SK-N-SH (cell line): ENCODE results near the gene HTRA2. TPM values are rescaled to one million over a fixed set of nuclear protein-coding genes. Genes with fewer than 3 reads are reported as not detected.
"Not testable (repeated sequence)": the region's sequence is repeated elsewhere in the genome, so short reads cannot be mapped to it uniquely, and the experiment has no call there.

Experiments
- CTCF ChIA-PET: fragments of 300-600, 350-600 bp; formaldehyde crosslinking; extraction: SDS; loops from one replicate; lab custom pipeline; 2021; lab: Yijun Ruan, JAX
- POLR2A ChIA-PET: fragments of 350-600 bp; sonication (Branson Sonifier 250); formaldehyde crosslinking; extraction: SDS; loops from one replicate; lab custom pipeline; 2020; ENCODE audit warnings: antibody characterized with exemption, inconsistent platforms; lab: Yijun Ruan, JAX
- DNase-seq: peaks from one replicate; pipeline ENCODE4 v3.0.0; 2012
- H2AFZ ChIP-seq: fragments of 200-600 bp; sonication (generic); 2 replicates; pipeline ENCODE4 v1.8.1; 2016; ENCODE audit warnings: antibody characterized with exemption, mild to moderate bottlenecking, low read depth
- H3F3A ChIP-seq: fragments of 200-600 bp; sonication (generic); replicated peaks from 2 replicates; pipeline ENCODE3; 2016; ENCODE audit warnings: antibody characterized with exemption, mild to moderate bottlenecking; ENCODE audit not compliant: insufficient read depth
- H3K27ac ChIP-seq, 2 experiments: fragments of 200-500 bp in 1 of 2; fragments of 200-600 bp in 1 of 2; sonication (Bioruptor generic) in 1 of 2; sonication (generic), shearing (Covaris generic) in 1 of 2; 2 replicates each; pipeline versions ENCODE4 v1.5.1 to v1.6.1; 2014 to 2016; ENCODE audit warnings: low read depth in 2 of 2, inconsistent platforms in 1 of 2, low read length in 1 of 2, mild to moderate bottlenecking in 1 of 2, mixed read lengths in 1 of 2
- H3K27me3 ChIP-seq: fragments of 200-600 bp; sonication (generic), shearing (Covaris generic); 2 replicates; pipeline ENCODE4 v1.6.1; 2016; ENCODE audit warnings: mixed run types; ENCODE audit not compliant: insufficient read depth
- H3K36me3 ChIP-seq, 2 experiments: fragments of 200-500 bp in 1 of 2; fragments of 200-600 bp in 1 of 2; sonication (Bioruptor generic) in 1 of 2; sonication (generic) in 1 of 2; replicated peaks in 1 of 2; 2 replicates each; pipeline versions ENCODE3 to v1.5.1; 2014 to 2016; ENCODE audit warnings: low read length in 1 of 2, mild to moderate bottlenecking in 1 of 2; ENCODE audit not compliant: insufficient read depth in 2 of 2, control insufficient read depth in 1 of 2
- H3K4me1 ChIP-seq, 2 experiments: fragments of 200-500 bp in 1 of 2; fragments of 200-600 bp in 1 of 2; sonication (Bioruptor generic) in 1 of 2; sonication (generic), shearing (Covaris generic) in 1 of 2; 2 replicates each; pipeline versions ENCODE4 v1.5.1 to v1.6.1; 2014 to 2016; ENCODE audit warnings: low read depth in 1 of 2, low read length in 1 of 2, mixed run types in 1 of 2; ENCODE audit not compliant: insufficient read depth in 2 of 2, control insufficient read depth in 1 of 2
- H3K4me2 ChIP-seq: fragments of 200-600 bp; sonication (generic), shearing (Covaris generic); 2 replicates; pipeline ENCODE4 v1.6.1; 2017; ENCODE audit warnings: mixed run types
- H3K4me3 ChIP-seq, 2 experiments: fragments of 200-500 bp in 1 of 2; fragments of 200-600 bp in 1 of 2; sonication (Bioruptor generic) in 1 of 2; sonication (generic), shearing (Covaris generic) in 1 of 2; 2 replicates each; pipeline versions ENCODE4 v1.5.1 to v1.8.1; 2014 to 2016; ENCODE audit warnings: low read depth in 2 of 2, inconsistent platforms in 1 of 2, low read length in 1 of 2, mild to moderate bottlenecking in 1 of 2, mixed read lengths in 1 of 2, moderate library complexity in 1 of 2
- H3K79me2 ChIP-seq: fragments of 200-600 bp; sonication (generic); 2 replicates; pipeline ENCODE4 v1.8.1; 2017; ENCODE audit warnings: mild to moderate bottlenecking; ENCODE audit not compliant: insufficient read depth
- H3K9ac ChIP-seq: fragments of 200-600 bp; sonication (generic); 2 replicates; pipeline ENCODE4 v1.6.1; 2017; ENCODE audit warnings: mixed run types
- H3K9me2 ChIP-seq: fragments of 200-600 bp; sonication (generic); 2 replicates; pipeline ENCODE4 v1.6.1; 2017; ENCODE audit warnings: mixed run types
- H3K9me3 ChIP-seq: fragments of 200-600 bp; sonication (generic); 2 replicates; pipeline ENCODE4 v1.6.1; 2017; ENCODE audit warnings: mixed run types, mild to moderate bottlenecking, moderate library complexity
- H4K20me1 ChIP-seq: fragments of 200-600 bp; sonication (generic); 2 replicates; pipeline ENCODE4 v1.6.1; 2017; ENCODE audit warnings: mild to moderate bottlenecking, mixed run types; ENCODE audit not compliant: insufficient read depth
- CHD2 ChIP-seq: fragments of 150-350 bp; IDR thresholded peaks from 2 replicates; pipeline ENCODE4 v1.6.1; 2018; ENCODE audit warnings: low read length; ENCODE audit not compliant: partially characterized antibody
- ELF1 ChIP-seq: IDR thresholded peaks from 2 replicates; pipeline ENCODE4 v1.4.0; 2012
- EP300 ChIP-seq, 2 experiments: IDR thresholded peaks; 2 replicates each; pipeline versions ENCODE4 v1.4.0 to v1.6.1; 2012; ENCODE audit warnings: borderline replicate concordance in 1 of 2, low read depth in 1 of 2, low read length in 1 of 2
- EZH2phosphoT487 ChIP-seq: fragments of 200-600 bp; sonication (generic); IDR thresholded peaks from 2 replicates; pipeline ENCODE4 v1.6.1; 2017; ENCODE audit warnings: low read depth, mixed run types, mild to moderate bottlenecking, antibody characterized with exemption, moderate library complexity, borderline replicate concordance
- FOXJ3 ChIP-seq: sonication (generic); formaldehyde crosslinking; IDR thresholded peaks from 2 replicates; pipeline ENCODE4 v1.5.1; 2020; ENCODE audit warnings: mild to moderate bottlenecking, missing genetic modification reagents
- JUND ChIP-seq: IDR thresholded peaks from 2 replicates; pipeline ENCODE4 v1.4.0; 2012
- NFIC ChIP-seq: IDR thresholded peaks from 2 replicates; pipeline ENCODE4 v1.4.0; 2012; ENCODE audit warnings: borderline replicate concordance
- NRF1 ChIP-seq: IDR thresholded peaks from 2 replicates; pipeline ENCODE4 v1.6.1; 2012; ENCODE audit warnings: low read depth, mild to moderate bottlenecking, low read length
- RAD21 ChIP-seq: IDR thresholded peaks from 2 replicates; pipeline ENCODE4 v1.6.1; 2012; ENCODE audit warnings: mild to moderate bottlenecking, low read length
- RXRA ChIP-seq: IDR thresholded peaks from 2 replicates; pipeline ENCODE4 v1.4.0; 2012; ENCODE audit warnings: low read depth, mild to moderate bottlenecking, borderline replicate concordance
- SIN3A ChIP-seq: IDR thresholded peaks from 2 replicates; pipeline ENCODE4 v1.6.1; 2012; ENCODE audit warnings: low read depth, mild to moderate bottlenecking, low read length, moderate library complexity, borderline replicate concordance
- SMC3 ChIP-seq: IDR thresholded peaks from 2 replicates; pipeline ENCODE4 v1.6.1; 2012; ENCODE audit warnings: low read depth, low read length, improper control_type of control experiment
- TAF1 ChIP-seq: IDR thresholded peaks from 2 replicates; pipeline ENCODE4 v1.6.1; 2012; ENCODE audit warnings: low read depth, mild to moderate bottlenecking, low read length, moderate library complexity, borderline replicate concordance
- TEAD4 ChIP-seq: IDR thresholded peaks from 2 replicates; pipeline ENCODE4 v1.4.0; 2012; ENCODE audit warnings: mild to moderate bottlenecking, borderline replicate concordance; ENCODE audit not compliant: insufficient read depth
- WGBS: methylation state at CpG from one replicate; pipeline ENCODE4 v1.1.6; 2017; ENCODE audit warnings: low lambda C conversion rate; 5-methylcytosine and 5-hydroxymethylcytosine counted together
- polyA plus RNA-seq, 3 experiments: library from polyadenylated mRNA; depleted of rRNA; stranded (reverse); fragments of >200 nt; gene quantifications; 2 replicates each; pipeline ENCODE4 v1.2.3, GENCODE V29; 2012
- TF ChIP-seq, protein P1 (sequence below): IDR thresholded peaks from 2 replicates; pipeline ENCODE4 v1.4.0; 2012; ENCODE audit warnings: low read depth, borderline replicate concordance
- TF ChIP-seq, protein P2 (sequence below): fragments of 150-350 bp; IDR thresholded peaks from 2 replicates; pipeline ENCODE4 v1.6.1; 2016; ENCODE audit warnings: mild to moderate bottlenecking, low read depth, low read length
- TF ChIP-seq, protein P3 (sequence below): fragments of 200-600 bp; sonication (generic); IDR thresholded peaks from 2 replicates; pipeline ENCODE4 v1.6.1; 2017; ENCODE audit warnings: antibody characterized with exemption, mild to moderate bottlenecking, moderate library complexity
- TF ChIP-seq, protein P4 (sequence below): IDR thresholded peaks from 2 replicates; pipeline ENCODE4 v1.6.1; 2012; ENCODE audit warnings: mild to moderate bottlenecking, low read depth, low read length, moderate library complexity

HTRA2 gene
- polyA plus RNA-seq, 1 of the 3 experiments (the other 2 are of a cell fraction) = 55.7 TPM

DNA sequence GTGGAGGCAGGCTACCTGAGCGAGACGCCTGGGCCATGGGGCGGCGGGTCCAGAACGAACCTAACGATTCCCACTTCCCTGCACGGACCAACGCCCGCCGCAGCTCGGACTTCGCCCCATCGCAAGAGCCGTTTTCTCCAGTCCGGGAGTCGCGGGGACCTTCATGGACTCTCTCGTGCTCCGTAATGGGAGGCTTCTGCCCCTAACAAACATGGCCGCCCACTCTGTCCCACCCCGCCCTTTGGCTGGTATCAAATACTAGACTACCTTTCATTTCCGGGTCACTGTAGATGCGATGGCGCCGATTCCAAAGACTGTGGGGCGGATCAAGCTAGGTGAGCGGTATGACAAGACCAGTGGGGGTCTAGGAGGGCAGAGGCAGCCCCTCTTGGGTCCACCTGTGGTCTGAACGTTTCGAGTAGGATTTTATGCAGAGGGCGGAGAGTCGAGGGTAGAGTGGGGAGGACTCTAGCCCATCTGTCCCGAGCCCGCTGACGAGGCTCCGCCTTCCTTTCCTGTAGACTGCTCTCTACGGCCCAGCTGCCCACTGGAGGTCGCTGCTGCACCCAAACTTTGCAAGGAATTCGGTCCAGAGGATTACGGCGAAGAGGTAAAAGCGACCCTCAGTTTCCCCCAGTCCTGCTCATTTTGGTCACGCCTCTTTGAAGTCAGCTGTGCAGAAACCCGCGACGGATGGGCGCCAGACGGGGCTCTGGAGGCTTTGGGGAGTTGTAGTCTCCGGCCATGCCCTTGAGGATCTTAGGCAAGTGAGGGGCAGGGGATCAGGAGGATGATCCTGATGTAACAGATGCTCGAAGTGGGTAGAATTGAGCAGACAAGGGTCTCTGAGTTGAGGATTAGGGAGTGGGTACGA lies 46.7 kb upstream of the HTRA2 start, which contains the start of the genes CCDC142 and TTC31 (continued):
- no peak for TF ChIP-seq EP300 (IDR thresholded peaks at IDR 0.05; ENCODE audit: borderline replicate concordance in 1 of 2, low read depth in 1 of 2, low read length in 1 of 2)
- no peak; the same call in 1 of the 2 replicates for TF ChIP-seq TAF1
- TF ChIP-seq, protein P1, sequence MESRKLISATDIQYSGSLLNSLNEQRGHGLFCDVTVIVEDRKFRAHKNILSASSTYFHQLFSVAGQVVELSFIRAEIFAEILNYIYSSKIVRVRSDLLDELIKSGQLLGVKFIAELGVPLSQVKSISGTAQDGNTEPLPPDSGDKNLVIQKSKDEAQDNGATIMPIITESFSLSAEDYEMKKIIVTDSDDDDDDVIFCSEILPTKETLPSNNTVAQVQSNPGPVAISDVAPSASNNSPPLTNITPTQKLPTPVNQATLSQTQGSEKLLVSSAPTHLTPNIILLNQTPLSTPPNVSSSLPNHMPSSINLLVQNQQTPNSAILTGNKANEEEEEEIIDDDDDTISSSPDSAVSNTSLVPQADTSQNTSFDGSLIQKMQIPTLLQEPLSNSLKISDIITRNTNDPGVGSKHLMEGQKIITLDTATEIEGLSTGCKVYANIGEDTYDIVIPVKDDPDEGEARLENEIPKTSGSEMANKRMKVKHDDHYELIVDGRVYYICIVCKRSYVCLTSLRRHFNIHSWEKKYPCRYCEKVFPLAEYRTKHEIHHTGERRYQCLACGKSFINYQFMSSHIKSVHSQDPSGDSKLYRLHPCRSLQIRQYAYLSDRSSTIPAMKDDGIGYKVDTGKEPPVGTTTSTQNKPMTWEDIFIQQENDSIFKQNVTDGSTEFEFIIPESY = peak; percentile 78
- TF ChIP-seq, protein P2, sequence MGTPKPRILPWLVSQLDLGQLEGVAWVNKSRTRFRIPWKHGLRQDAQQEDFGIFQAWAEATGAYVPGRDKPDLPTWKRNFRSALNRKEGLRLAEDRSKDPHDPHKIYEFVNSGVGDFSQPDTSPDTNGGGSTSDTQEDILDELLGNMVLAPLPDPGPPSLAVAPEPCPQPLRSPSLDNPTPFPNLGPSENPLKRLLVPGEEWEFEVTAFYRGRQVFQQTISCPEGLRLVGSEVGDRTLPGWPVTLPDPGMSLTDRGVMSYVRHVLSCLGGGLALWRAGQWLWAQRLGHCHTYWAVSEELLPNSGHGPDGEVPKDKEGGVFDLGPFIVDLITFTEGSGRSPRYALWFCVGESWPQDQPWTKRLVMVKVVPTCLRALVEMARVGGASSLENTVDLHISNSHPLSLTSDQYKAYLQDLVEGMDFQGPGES = no peak
- TF ChIP-seq SMC3 = peak; percentile 91
- TF ChIP-seq TEAD4 = no peak
- peak; percentile 48; the same call in 1 of the 2 replicates for TF ChIP-seq FOXJ3 (CRISPR knock-in tag)
- TF ChIP-seq NRF1 = no peak
- TF ChIP-seq, protein P3, sequence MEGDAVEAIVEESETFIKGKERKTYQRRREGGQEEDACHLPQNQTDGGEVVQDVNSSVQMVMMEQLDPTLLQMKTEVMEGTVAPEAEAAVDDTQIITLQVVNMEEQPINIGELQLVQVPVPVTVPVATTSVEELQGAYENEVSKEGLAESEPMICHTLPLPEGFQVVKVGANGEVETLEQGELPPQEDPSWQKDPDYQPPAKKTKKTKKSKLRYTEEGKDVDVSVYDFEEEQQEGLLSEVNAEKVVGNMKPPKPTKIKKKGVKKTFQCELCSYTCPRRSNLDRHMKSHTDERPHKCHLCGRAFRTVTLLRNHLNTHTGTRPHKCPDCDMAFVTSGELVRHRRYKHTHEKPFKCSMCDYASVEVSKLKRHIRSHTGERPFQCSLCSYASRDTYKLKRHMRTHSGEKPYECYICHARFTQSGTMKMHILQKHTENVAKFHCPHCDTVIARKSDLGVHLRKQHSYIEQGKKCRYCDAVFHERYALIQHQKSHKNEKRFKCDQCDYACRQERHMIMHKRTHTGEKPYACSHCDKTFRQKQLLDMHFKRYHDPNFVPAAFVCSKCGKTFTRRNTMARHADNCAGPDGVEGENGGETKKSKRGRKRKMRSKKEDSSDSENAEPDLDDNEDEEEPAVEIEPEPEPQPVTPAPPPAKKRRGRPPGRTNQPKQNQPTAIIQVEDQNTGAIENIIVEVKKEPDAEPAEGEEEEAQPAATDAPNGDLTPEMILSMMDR = peak; percentile 93
- peak; percentile 89 for TF ChIP-seq CHD2
- peak; percentile 84 for TF ChIP-seq RAD21
- peak; percentile 84 for TF ChIP-seq ELF1
- peak; percentile 9; the same call in 1 of the 2 replicates for TF ChIP-seq NFIC
- TF ChIP-seq SIN3A = no peak; the same call in 1 of the 2 replicates
- no peak for TF ChIP-seq EZH2phosphoT487
- no peak for TF ChIP-seq JUND
- no peak for TF ChIP-seq RXRA
- TF ChIP-seq, protein P4, sequence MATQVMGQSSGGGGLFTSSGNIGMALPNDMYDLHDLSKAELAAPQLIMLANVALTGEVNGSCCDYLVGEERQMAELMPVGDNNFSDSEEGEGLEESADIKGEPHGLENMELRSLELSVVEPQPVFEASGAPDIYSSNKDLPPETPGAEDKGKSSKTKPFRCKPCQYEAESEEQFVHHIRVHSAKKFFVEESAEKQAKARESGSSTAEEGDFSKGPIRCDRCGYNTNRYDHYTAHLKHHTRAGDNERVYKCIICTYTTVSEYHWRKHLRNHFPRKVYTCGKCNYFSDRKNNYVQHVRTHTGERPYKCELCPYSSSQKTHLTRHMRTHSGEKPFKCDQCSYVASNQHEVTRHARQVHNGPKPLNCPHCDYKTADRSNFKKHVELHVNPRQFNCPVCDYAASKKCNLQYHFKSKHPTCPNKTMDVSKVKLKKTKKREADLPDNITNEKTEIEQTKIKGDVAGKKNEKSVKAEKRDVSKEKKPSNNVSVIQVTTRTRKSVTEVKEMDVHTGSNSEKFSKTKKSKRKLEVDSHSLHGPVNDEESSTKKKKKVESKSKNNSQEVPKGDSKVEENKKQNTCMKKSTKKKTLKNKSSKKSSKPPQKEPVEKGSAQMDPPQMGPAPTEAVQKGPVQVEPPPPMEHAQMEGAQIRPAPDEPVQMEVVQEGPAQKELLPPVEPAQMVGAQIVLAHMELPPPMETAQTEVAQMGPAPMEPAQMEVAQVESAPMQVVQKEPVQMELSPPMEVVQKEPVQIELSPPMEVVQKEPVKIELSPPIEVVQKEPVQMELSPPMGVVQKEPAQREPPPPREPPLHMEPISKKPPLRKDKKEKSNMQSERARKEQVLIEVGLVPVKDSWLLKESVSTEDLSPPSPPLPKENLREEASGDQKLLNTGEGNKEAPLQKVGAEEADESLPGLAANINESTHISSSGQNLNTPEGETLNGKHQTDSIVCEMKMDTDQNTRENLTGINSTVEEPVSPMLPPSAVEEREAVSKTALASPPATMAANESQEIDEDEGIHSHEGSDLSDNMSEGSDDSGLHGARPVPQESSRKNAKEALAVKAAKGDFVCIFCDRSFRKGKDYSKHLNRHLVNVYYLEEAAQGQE = peak; percentile 52; the same call in 1 of the 2 replicates

DNA sequence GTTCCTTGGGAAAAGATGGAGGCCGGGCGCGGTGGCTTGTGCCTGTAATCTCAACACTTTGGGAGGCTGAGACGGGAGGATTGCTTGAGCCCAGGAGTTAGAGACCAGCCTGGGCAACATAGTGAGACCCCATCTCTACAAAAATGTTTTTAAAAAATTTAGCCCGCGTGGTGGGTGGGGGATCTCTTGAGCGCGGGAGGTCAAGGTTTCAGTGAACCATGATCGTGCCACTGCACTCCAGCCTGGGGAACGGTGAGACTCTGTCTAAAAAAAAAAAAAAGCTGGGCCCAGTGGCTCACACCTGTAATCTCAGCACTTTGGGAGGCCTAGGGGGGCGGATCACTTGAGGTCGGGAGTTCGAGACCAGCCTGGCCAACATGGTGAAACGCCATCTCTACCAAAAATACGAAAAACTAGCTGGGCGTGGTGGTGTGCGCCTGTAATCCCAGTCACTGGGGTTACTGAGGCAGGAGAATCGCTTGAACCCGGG lies 46.0 kb upstream of the HTRA2 start:
- Histone ChIP-seq H3K4me1 (peaks cover 13 to 16% of the 10 kb centered on the region in 2 experiments; a peak in 3 of 4 replicates), H3K79me2 (peaks cover 71% of the 10 kb centered on the region), H3K9ac (peak overlapping the region; percentile 79), H3K4me2 (peak overlapping the region; percentile 86), H2AFZ (peak overlapping the region; percentile 86), H3K4me3 (peak overlapping the region; percentile 70 to 97), H3K36me3 (peaks cover 8 to 15% of the 10 kb centered on the region in 2 experiments)
- ChIA-PET CTCF (interaction anchor here (0.7 to 7.5 kb wide), 21 partner anchors 9 to 161 kb away, joined by 3 to 116 read pairs (median 10); partner anchors contain the start of genes AUP1, DQX1, HTRA2 and LBX2), POLR2A (interaction anchor here (0.6 to 3.5 kb wide), 12 partner anchors 11 to 92 kb away, joined by 3 to 24 read pairs (median 7); partner anchors contain the start of genes AUP1, C2orf81, HTRA2 and INO80B)
- not testable (repeated sequence) for H3K9me3 ChIP-seq, DNase-seq, H3K9me2 ChIP-seq, H3K27ac ChIP-seq, H4K20me1 ChIP-seq, H3K27me3 ChIP-seq, H3F3A ChIP-seq
- 64% methylated on average over 19 of the region's 19 CpGs for WGBS
